ENCODE data around the gene SDC3.
A peak's percentile ranks its signal among the peaks of the same experiment; 100 is the strongest.

The SDC3 gene, protein sequence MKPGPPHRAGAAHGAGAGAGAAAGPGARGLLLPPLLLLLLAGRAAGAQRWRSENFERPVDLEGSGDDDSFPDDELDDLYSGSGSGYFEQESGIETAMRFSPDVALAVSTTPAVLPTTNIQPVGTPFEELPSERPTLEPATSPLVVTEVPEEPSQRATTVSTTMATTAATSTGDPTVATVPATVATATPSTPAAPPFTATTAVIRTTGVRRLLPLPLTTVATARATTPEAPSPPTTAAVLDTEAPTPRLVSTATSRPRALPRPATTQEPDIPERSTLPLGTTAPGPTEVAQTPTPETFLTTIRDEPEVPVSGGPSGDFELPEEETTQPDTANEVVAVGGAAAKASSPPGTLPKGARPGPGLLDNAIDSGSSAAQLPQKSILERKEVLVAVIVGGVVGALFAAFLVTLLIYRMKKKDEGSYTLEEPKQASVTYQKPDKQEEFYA

DNA sequence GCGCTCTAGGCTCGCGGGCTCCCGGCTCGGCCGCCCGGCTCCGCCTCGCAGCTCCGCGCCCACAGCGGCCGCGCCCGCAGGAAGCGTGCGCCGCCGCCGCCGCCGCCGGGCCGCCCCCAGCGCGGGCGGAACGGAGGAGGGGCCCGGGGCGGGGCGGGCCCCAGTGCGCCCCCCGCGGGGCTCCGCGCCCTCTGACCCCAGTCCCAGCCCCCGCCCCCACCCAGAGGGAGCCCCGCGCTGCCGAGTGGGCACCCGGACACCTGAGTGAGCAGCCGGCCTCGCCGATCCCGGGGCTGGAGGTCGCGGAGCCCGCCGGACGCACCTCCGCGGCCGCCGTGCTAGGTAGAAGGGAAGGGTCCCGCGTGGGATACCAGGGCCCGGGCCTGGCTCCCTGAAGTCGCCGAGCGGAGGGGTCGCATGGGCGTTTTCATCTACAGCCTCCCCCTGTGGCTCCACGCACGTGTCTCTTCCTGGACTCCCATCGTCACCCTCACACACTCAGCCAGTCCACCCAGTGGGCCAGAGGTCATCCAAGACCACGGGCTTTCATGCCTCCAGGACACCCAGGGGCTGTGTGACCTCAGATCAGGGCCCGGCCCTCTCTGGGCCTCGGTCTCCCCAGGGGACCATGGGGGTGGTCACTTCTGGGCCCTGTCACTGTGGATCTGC lies at the start of gene SDC3:
TSS of gene SDC3 (minus strand) at position 63 of the 669 bp plus-strand sequence. CDS start 172 bp downstream, outside the sequence.
- TF ChIP-seq ZFX (IDR thresholded peaks at IDR 0.05; ENCODE audit: borderline replicate concordance) (no peak), CTCF (IDR thresholded peaks at IDR 0.05) (no peak)
- H3K27ac ChIP-seq = peak within 1 kb of the TSS; percentile 43

DNA sequence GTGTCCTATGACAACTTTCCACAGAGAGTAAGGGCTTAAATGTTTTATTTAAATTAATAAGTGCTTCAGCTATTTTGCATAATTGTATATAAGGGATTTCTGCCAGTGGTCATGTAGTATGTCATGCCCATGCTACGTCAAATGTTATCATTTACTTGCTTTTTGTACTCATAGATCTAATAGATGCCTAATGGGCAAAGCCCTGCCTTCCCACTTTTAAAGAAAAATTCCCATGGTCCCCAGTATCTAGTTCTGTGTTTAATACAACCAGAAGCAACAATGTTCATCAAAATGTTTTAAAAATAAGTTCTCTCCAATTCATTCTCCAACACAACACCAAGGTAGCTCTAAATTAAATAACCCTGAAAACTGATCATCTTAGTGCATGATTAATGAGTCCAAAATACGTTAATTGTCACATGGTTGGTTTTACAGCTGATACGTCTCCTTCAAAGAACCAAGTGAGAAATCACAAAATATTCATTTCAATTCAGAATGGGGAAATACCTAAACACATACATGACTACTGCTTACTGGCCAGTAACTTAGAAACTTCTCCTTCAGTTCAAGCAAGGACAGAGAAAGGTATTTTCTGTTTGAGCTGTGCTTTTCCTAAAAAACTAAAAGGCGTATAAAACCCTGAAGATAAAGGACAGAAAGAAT lies 49.1 kb upstream of the SDC3 start:
- no peak overlapping the region for H3K27ac ChIP-seq
- TF ChIP-seq ZFX (IDR thresholded peaks at IDR 0.05; ENCODE audit: borderline replicate concordance) (no peak), CTCF (IDR thresholded peaks at IDR 0.05) (no peak)

DNA sequence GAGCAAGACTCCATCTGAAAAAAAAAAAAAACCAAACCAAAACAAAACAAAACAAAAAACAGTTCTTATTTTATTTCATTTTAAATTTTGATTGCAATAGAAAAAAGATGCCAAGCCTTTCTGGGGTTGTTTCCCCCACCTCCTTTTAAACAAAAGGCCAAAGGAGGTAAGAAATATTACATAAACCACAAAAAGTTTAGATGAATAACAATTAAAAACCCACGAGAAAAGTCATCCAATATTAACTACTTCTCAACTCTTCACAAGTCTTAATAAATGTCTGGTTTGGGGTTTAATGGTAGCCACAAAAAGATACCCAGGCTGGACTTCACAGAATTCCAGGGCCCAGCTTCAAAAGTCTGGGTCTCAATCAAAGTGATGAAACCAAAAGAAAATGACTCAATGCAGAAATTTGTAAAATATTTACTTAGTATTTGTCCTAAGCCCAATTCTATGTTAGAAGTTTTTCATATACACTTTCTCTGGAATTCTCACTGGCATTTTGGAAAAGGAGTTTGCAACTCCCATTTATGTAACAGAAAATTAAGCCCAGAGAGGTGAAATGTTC lies 47.0 kb upstream of the SDC3 start:
- TF ChIP-seq ZFX (IDR thresholded peaks at IDR 0.05; ENCODE audit: borderline replicate concordance) = no peak
- no peak for TF ChIP-seq CTCF (IDR thresholded peaks at IDR 0.05)
- no peak overlapping the region for H3K27ac ChIP-seq

DNA sequence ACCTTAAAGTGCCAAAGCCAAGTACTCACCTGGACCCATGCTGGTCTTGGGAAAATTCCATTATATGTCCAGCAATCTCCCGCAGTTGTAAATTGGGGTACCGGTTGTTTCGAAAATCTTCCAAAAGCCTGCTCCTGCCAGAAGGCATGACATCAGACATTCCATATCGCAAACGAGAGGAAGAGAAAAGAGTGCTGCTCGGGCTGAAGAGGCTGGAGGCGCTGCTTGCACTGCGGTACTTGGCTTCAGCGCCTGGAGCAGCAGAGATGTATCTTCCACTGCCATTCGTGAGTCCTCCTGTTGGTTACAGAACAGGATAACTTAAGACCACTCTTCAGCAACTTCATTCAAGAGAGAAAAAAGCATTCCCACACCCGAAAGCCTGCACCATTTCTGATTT lies 45.1 kb upstream of the SDC3 start:
- no peak for TF ChIP-seq ZFX (IDR thresholded peaks at IDR 0.05; ENCODE audit: borderline replicate concordance)
- no peak for TF ChIP-seq CTCF (IDR thresholded peaks at IDR 0.05)
- H3K27ac ChIP-seq = no peak overlapping the region

GRCh38 chr1:30952098-30952497 lies 43.5 kb upstream of the SDC3 start:
- no peak overlapping the region for H3K27ac ChIP-seq
- TF ChIP-seq CTCF (IDR thresholded peaks at IDR 0.05) (no peak), ZFX (IDR thresholded peaks at IDR 0.05; ENCODE audit: borderline replicate concordance) (no peak)

GRCh38 chr1:30950700-30951099 lies 42.1 kb upstream of the SDC3 start:
- H3K27ac ChIP-seq = no peak overlapping the region
- TF ChIP-seq CTCF (IDR thresholded peaks at IDR 0.05) (no peak), ZFX (IDR thresholded peaks at IDR 0.05; ENCODE audit: borderline replicate concordance) (no peak)
